Activated T-cell treated with anti-CD3 and anti-CD28 coated beads, Interleukin-2, amount 50 U/mL, for 72 hours (primary cell): ENCODE measurements around the gene STXBP2. TPM values are rescaled to one million over a fixed set of nuclear protein-coding genes. Genes with fewer than 3 reads are reported as not detected.

Source experiments
- ATAC-seq, 2 donors: fragments of 150-1000 bp; cut with Tn5 transposase; replicated peaks in 1 of 2; 2 replicates each; pipeline ENCODE4 v1.10.0; 2021; ENCODE audit warnings: moderate library complexity in 2 of 2, mild to moderate bottlenecking in 1 of 2
- DNase-seq, 2 donors: peaks; one replicate each; pipeline ENCODE4 v3.0.0; 2021 to 2022; ENCODE audit warnings: mixed read lengths in 1 of 2
- H3K27ac Mint-ChIP-seq: one replicate; pipeline ENCODE4 v1.8.0; 2022; ENCODE audit warnings: mild to moderate bottlenecking, moderate library complexity, mixed read lengths
- H3K27me3 Mint-ChIP-seq: one replicate; pipeline ENCODE4 v1.8.0; 2022; ENCODE audit warnings: low read depth, mixed read lengths
- H3K36me3 Mint-ChIP-seq, 2 donors: one replicate each; pipeline ENCODE4 v1.8.0; 2022; ENCODE audit warnings: mixed read lengths in 2 of 2, mild to moderate bottlenecking in 1 of 2; ENCODE audit not compliant: insufficient read depth in 2 of 2
- H3K4me1 Mint-ChIP-seq: one replicate; pipeline ENCODE4 v1.8.0; 2022; ENCODE audit warnings: low read depth, mixed read lengths
- H3K4me3 Mint-ChIP-seq, 2 donors: one replicate each; pipeline ENCODE4 v1.8.0; 2022; ENCODE audit warnings: mild to moderate bottlenecking in 2 of 2, mixed read lengths in 2 of 2, moderate library complexity in 2 of 2
- H3K9me3 Mint-ChIP-seq, 2 donors: one replicate each; pipeline ENCODE4 v1.8.0; 2022; ENCODE audit warnings: mixed read lengths in 2 of 2
- total RNA-seq, 2 donors: library from RNA; stranded (reverse); gene quantifications; one replicate each; pipeline ENCODE4 v1.2.3, GENCODE V29; 2022

The STXBP2 gene
- total RNA-seq, 2 donors from 2014 or later, result 132 TPM

DNA sequence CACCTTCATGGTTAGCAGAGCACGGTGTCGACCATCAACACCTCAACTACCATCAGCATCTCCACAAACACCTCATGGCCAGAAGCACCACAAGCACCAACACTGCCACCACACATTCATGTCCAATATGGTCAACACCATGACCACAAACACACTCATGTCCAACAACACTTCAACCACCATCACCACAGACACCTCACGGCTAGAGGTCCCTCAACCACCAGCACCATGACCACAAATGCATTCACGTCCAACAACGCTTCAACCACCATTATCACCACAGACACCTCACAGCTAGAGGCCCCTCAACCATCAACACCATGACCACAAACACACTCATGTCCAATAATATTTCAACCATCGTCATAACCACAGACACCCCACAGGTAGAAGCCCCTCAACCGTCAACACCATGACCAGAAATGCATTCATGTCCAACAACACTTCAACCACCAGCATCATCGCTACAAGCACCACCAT, 53.9 kb downstream of the STXBP2 start:
- no peaks in the 10 kb centered on the region for H3K4me1 Mint-ChIP-seq
- ATAC-seq (peak; percentile 42 to 43), DNase-seq (peak in 1 of 2 donors; percentile 31)
- H3K4me3 Mint-ChIP-seq, result no peak overlapping the region
- H3K27me3 Mint-ChIP-seq, result no peaks in the 10 kb centered on the region
- no peaks in the 10 kb centered on the region for H3K36me3 Mint-ChIP-seq
- H3K27ac Mint-ChIP-seq, result no peak overlapping the region
- no peaks in the 10 kb centered on the region for H3K9me3 Mint-ChIP-seq

DNA sequence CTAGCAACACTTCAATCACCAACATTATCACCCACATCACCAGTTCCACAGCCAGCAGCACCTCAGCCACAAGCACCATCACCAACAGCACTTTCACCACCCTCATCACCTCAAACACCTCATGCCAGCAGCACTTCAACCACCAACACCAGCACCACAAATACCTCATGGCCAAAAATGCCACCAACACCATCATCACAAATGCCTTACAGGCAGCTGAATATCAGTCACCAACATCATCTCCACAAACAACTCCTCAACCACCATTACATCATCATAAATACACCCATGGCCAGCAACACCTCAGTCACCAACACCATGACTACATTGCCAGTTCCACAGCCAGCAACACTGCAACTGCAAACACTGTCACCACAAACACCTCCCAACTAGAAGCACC, 54.6 kb downstream of the STXBP2 start:
- Mint-ChIP-seq H3K9me3 (no peaks in the 10 kb centered on the region), H3K27me3 (peaks cover 2% of the 10 kb centered on the region), H3K4me3 (no peak overlapping the region), H3K27ac (no peak overlapping the region), H3K36me3 (no peaks in the 10 kb centered on the region), H3K4me1 (no peaks in the 10 kb centered on the region)
- ATAC-seq (peak; percentile 64 to 75), DNase-seq (peak in 1 of 2 donors; percentile 57)

- Mint-ChIP-seq H3K27ac (no peak overlapping the region), H3K4me1 (no peaks in the 10 kb centered on the region), H3K4me3 (no peak overlapping the region), H3K9me3 (no peaks in the 10 kb centered on the region), H3K27me3 (peaks cover 6% of the 10 kb centered on the region), H3K36me3 (no peaks in the 10 kb centered on the region)
- ATAC-seq, result peak; percentile 37 to 42
- DNase-seq, result peak in 1 of 2 donors; percentile 21
Observed at GRCh38 chr19:7692417-7693088, 55.6 kb downstream of the STXBP2 start.

- H3K36me3 Mint-ChIP-seq, result no peaks in the 10 kb centered on the region
- DNase-seq, result no peak
- H3K9me3 Mint-ChIP-seq, result no peaks in the 10 kb centered on the region
- H3K4me1 Mint-ChIP-seq, result peaks cover 13% of the 10 kb centered on the region
- H3K4me3 Mint-ChIP-seq, result no peak overlapping the region
- H3K27ac Mint-ChIP-seq, result no peak overlapping the region
- no peak for ATAC-seq
- H3K27me3 Mint-ChIP-seq, result peaks cover 6% of the 10 kb centered on the region
Observed at GRCh38 chr19:7694499-7694898, 57.6 kb downstream of the STXBP2 start.

Other genes starting within 250 kb of the STXBP2 start
- gene PEX11G, start 148.1 kb upstream of the STXBP2 start, total RNA-seq, result 1 to 10 TPM; 1.1 to 3.4 TPM
- gene ZNF358, start 121.0 kb upstream of the STXBP2 start, total RNA-seq, result 10 to 100 TPM; 13.6 to 14.1 TPM
- 10 to 100 TPM in 1 of 2 donors, 1 to 10 TPM in 1; 9.5 to 11.8 TPM for gene MCOLN1, start 114.5 kb upstream of the STXBP2 start, total RNA-seq
- gene PNPLA6, start 101.4 kb upstream of the STXBP2 start, total RNA-seq, result 100 to 1,000 TPM; 102 to 144 TPM
- 1 to 10 TPM; 1.7 to 2.0 TPM for gene CAMSAP3, start 41.2 kb upstream of the STXBP2 start, total RNA-seq
- gene XAB2, start 7.6 kb upstream of the STXBP2 start, total RNA-seq, result 10 to 100 TPM; 53.3 to 59.3 TPM
- gene PET100, start 7.3 kb upstream of the STXBP2 start, total RNA-seq, result 10 to 100 TPM; 65.5 to 74.0 TPM
- 1 to 10 TPM; 1.9 to 2.2 TPM for gene PCP2, start 3.4 kb upstream of the STXBP2 start, total RNA-seq
- gene RETN, start 31.9 kb downstream of the STXBP2 start, total RNA-seq, result not detected
- not detected for gene MCEMP1, start 40.0 kb downstream of the STXBP2 start, total RNA-seq
- 10 to 100 TPM; 73.0 to 78.2 TPM for gene TRAPPC5, start 43.7 kb downstream of the STXBP2 start, total RNA-seq
- 1 to 10 TPM; 2.3 to 7.7 TPM for gene FCER2, start 65.0 kb downstream of the STXBP2 start, total RNA-seq
- gene CLEC4G, start 95.0 kb downstream of the STXBP2 start, total RNA-seq, result not detected
- not detected for gene CD209, start 110.4 kb downstream of the STXBP2 start, total RNA-seq
- not detected for gene CLEC4M, start 126.1 kb downstream of the STXBP2 start, total RNA-seq
- 10 to 100 TPM in 1 of 2 donors, 1 to 10 TPM in 1; 7.8 to 10.4 TPM for gene EVI5L, start 193.1 kb downstream of the STXBP2 start, total RNA-seq
- under 1 TPM; 0.63 to 0.96 TPM for gene PRR36, start 237.3 kb downstream of the STXBP2 start, total RNA-seq